ENCODE data around the gene RNF180. TPM values are rescaled to one million over a fixed set of nuclear protein-coding genes. Genes with fewer than 3 reads are reported as not detected.

The RNF180 gene, protein sequence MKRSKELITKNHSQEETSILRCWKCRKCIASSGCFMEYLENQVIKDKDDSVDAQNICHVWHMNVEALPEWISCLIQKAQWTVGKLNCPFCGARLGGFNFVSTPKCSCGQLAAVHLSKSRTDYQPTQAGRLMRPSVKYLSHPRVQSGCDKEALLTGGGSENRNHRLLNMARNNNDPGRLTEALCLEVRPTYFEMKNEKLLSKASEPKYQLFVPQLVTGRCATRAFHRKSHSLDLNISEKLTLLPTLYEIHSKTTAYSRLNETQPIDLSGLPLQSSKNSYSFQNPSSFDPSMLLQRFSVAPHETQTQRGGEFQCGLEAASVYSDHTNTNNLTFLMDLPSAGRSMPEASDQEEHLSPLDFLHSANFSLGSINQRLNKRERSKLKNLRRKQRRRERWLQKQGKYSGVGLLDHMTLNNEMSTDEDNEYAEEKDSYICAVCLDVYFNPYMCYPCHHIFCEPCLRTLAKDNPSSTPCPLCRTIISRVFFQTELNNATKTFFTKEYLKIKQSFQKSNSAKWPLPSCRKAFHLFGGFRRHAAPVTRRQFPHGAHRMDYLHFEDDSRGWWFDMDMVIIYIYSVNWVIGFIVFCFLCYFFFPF
- total RNA-seq (2021; fragmentation: NEBNext Ultra II Directional; extraction: Animal tissue kit (Norgen Biotek cat#: 25700)) (2.3 and 2.4 TPM in 2 replicates), polyA plus RNA-seq (2011; rRNA removed) (0.38 and 0.39 TPM in 2 replicates), polyA minus RNA-seq (2011; rRNA and poly(A)+ RNA removed) (3.3 and 3.4 TPM in 2 replicates)
- 0.45 TPM for polyA plus RNA-seq (2011; cell fraction: cytosol; rRNA removed)
- polyA plus RNA-seq (2011; cell fraction: nucleus; rRNA removed) = 0.66 TPM
- polyA plus RNA-seq (2012, experiment 1 of 2) = 0.61 to 0.94 TPM (median 0.76 TPM) in 4 replicates
- polyA plus RNA-seq (2012, experiment 2 of 2) = not detected
- 1.5 TPM for polyA plus RNA-seq (2013, experiment 1 of 2)
- polyA plus RNA-seq (2013, experiment 2 of 2) = 1.7 TPM
- polyA minus RNA-seq (2011; cell fraction: cytosol; rRNA and poly(A)+ RNA removed) = 0.73 TPM
- polyA minus RNA-seq (2011; cell fraction: nucleus; rRNA and poly(A)+ RNA removed) = 7.5 TPM
- long read RNA-seq, experiment 1, partial matches to known transcripts = 1 of 2 reads
- long read RNA-seq, experiment 1, other reads (novel, unspliced or antisense) = 1 of 2 reads
- long read RNA-seq, experiment 2, partial matches to known transcripts = 1 of 2 reads
- long read RNA-seq, experiment 2, other reads (novel, unspliced or antisense) = 0 of 2 reads

DNA sequence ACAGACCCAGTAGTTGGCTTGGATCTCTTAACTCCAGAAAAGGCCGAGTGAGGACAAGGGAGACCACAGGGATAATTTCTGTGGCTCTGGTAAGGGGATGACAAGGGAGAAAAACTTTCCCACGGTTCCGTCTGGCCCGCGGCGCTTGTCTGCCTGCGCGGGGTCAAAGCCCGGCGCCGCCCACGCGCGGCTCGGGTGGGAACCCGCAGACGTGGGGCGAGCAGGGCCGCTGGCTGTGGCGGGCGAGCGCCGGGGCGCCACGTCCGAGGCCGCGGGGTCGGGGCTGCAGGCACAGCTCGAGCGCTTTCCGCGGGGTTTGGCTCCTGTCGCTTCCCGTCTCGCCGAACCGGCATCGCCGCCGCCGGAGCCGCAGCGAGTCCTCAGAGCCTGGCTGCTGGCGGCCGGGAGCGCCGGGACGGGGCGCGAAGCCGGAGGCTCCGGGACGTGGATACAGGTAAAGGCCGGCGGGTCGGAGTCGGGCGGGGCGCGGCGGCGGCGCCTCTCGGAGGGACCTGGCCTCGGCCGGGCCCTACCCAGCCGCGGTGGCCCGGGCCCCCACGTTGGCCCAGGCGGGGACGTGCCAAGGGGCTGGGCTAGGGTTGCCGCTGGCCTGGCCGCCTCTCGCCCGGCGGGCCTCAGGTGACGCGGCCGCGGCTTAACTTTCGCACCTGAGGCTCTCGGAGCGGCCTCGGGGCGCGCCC is at the start of gene RNF180:
Gene RNF180, plus strand, starts transcription at position 344 of the 701 bp plus-strand sequence. CDS start 34,965 bp downstream, outside the sequence.
- H2BK12ac ChIP-seq (ENCODE audit: low read depth, low read length) = no peak within 1 kb of the TSS
- ChIA-PET CTCF (ENCODE audit: partially characterized antibody) (interaction anchor here (1.4 to 2.0 kb wide), 3 partner anchors 17 to 48 kb away, joined by 4 to 9 read pairs (median 5); no protein-coding TSS in a partner anchor), POLR2A (ENCODE audit: partially characterized antibody) (interaction anchor here (0.6 to 1.3 kb wide), 4 partner anchors 8 to 582 kb away, joined by 3 to 5 read pairs (median 3); no protein-coding TSS in a partner anchor)
- H2BK15ac ChIP-seq (ENCODE audit: low read length) = 0 out of 2 replicates have a peak within 1 kb of the TSS, but pooled peaks have one; percentile 3
- H3K9me3 ChIP-seq (ENCODE audit: insufficient read depth in 2 of 2, low read depth in 1 of 2, low read length in 1 of 2) = no peaks in the 10 kb centered on the region
- H3K27me3 ChIP-seq (replicated peaks in 1 of 4; ENCODE audit: control insufficient read depth in 3 of 4, extremely low read depth in 1 of 4, insufficient read depth in 3 of 4, low read length in 3 of 4) = peaks cover 0 to 7% (median 0%) of the 10 kb centered on the region in 4 experiments; a peak in 5 of 7 replicates
- no peak within 1 kb of the TSS for H3K27ac ChIP-seq (ENCODE audit: low read depth, low read length)
- no peak within 1 kb of the TSS for H4K5ac ChIP-seq (ENCODE audit: insufficient read length, low read depth, low read length)
- no peak within 1 kb of the TSS for H2BK5ac ChIP-seq (ENCODE audit: low read depth, low read length)
- H3K4me3 ChIP-seq (ENCODE audit: extremely low read depth in 1 of 4, insufficient read depth in 2 of 4, low read depth in 3 of 4, low read length in 4 of 4) = peak within 1 kb of the TSS; percentile 57 to 81 (median 78)
- peaks cover 3% of the 10 kb centered on the region; the same call in 1 of the 2 replicates for H3K23me2 ChIP-seq (ENCODE audit: low read depth, low read length)
- peak within 1 kb of the TSS; percentile 61 for H4K91ac ChIP-seq (replicated peaks; ENCODE audit: insufficient read length, low read length)
- no peaks in the 10 kb centered on the region for H3K79me2 ChIP-seq (ENCODE audit: control insufficient read depth in 1 of 2, insufficient read depth in 2 of 2, low read length in 2 of 2)
- H3K79me1 ChIP-seq (ENCODE audit: low read depth, low read length) = no peaks in the 10 kb centered on the region
- H3K18ac ChIP-seq (ENCODE audit: extremely low read depth, low read length) = 0 out of 2 replicates have a peak within 1 kb of the TSS, but pooled peaks have one; percentile 63
- no peaks in the 10 kb centered on the region for H4K20me1 ChIP-seq (replicated peaks in 1 of 2; ENCODE audit: control insufficient read depth in 1 of 2, insufficient read depth in 2 of 2, low read length in 2 of 2)
- peak within 1 kb of the TSS; percentile 77 to 92 for H3K4me2 ChIP-seq (ENCODE audit: insufficient read depth in 1 of 2, low read depth in 2 of 2, low read length in 2 of 2)
- H3K4me1 ChIP-seq (replicated peaks in 1 of 4; ENCODE audit: control insufficient read depth in 3 of 4, insufficient read depth in 4 of 4, low read length in 3 of 4) = no peaks in the 10 kb centered on the region; a peak in 2 of 7 replicates
- no peak within 1 kb of the TSS for H3K56ac ChIP-seq (replicated peaks; ENCODE audit: insufficient read length, low read depth, low read length)
- H2AK5ac ChIP-seq (ENCODE audit: low read depth, low read length) = no peak within 1 kb of the TSS
- H3K14ac ChIP-seq (ENCODE audit: insufficient read length) = no peak within 1 kb of the TSS
- H3K23ac ChIP-seq (ENCODE audit: insufficient read length) = no peak within 1 kb of the TSS
- FAIRE-seq (no peak), DNase-seq (ENCODE audit: low read depth in 1 of 2, low spot score in 2 of 2) (peak in 1 of 2 experiments; percentile 84)
- no peaks in the 10 kb centered on the region for H3K36me3 ChIP-seq (ENCODE audit: control insufficient read depth in 2 of 4, insufficient read depth in 4 of 4, low read length in 3 of 4)
- H2BK20ac ChIP-seq (ENCODE audit: low read length) = no peak within 1 kb of the TSS
- H4K8ac ChIP-seq (ENCODE audit: extremely low read depth, insufficient read depth, low read length) = peak within 1 kb of the TSS; percentile 93
- no peak within 1 kb of the TSS for H3K4ac ChIP-seq (replicated peaks; ENCODE audit: insufficient read length, low read depth, low read length)
- no peak within 1 kb of the TSS for H2BK120ac ChIP-seq (replicated peaks; ENCODE audit: low read depth, low read length)
- H3K9ac ChIP-seq (replicated peaks in 1 of 4; ENCODE audit: extremely low read depth in 1 of 4, low read depth in 3 of 4, low read length in 3 of 4) = peak within 1 kb of the TSS; percentile 49 to 82 (median 82)
- WGBS, 2 experiments (ENCODE audit: extremely low coverage in 1 of 2, insufficient coverage in 1 of 2, insufficient read length in 1 of 2, insufficient replicate concordance in 2 of 2, low coverage in 1 of 2, low lambda C conversion rate in 2 of 2, missing lambda C conversion rate in 1 of 2) = 2% methylated on average over 51 of the region's 88 CpGs; no CpG with 5 or more reads in 1 of the 2 experiments
- peak within 1 kb of the TSS; percentile 98 for H2AFZ ChIP-seq (ENCODE audit: low read length)
- 0 out of 2 replicates have a peak, but pooled peaks have one; percentile 45 for TF ChIP-seq PHF8 (conservative IDR thresholded peaks at IDR 0.05; ENCODE audit: low read depth, low read length)
- TF ChIP-seq FOSL1 (IDR thresholded peaks at IDR 0.05; ENCODE audit: insufficient read depth, low read depth, low read length) = no peak
- TF ChIP-seq TAF7 (optimal IDR thresholded peaks at IDR 0.05; ENCODE audit: borderline replicate concordance, low read depth, low read length) = peak; percentile 13
- peak; percentile 17; the same call in 1 of the 2 replicates for TF ChIP-seq EGR1 (IDR thresholded peaks at IDR 0.05; ENCODE audit: borderline replicate concordance, low read depth, low read length)
- no peak for TF ChIP-seq RAD21 (IDR thresholded peaks at IDR 0.05 in 1 of 2, conservative IDR thresholded peaks at IDR 0.05 in 1 of 2; ENCODE audit: low read depth in 2 of 2, low read length in 2 of 2)
